H1 (cell line): ENCODE data around the gene COL28A1.

Source experiments
- FOSL1 ChIP-seq: IDR thresholded peaks from 2 replicates; pipeline ENCODE4 v1.6.1; 2011; ENCODE audit warnings: mild to moderate bottlenecking, low read depth, low read length, moderate library complexity; ENCODE audit not compliant: insufficient read depth
- HDAC6 ChIP-seq: IDR thresholded peaks from one replicate; pipeline ENCODE4 v1.7.1; 2012; ENCODE audit warnings: low read depth, mild to moderate bottlenecking, inconsistent platforms, low read length, moderate library complexity
- JUN ChIP-seq: IDR thresholded peaks from 2 replicates; pipeline ENCODE4 v1.6.1; 2011; ENCODE audit warnings: low read depth, mild to moderate bottlenecking, improper control_type of control experiment, low read length
- KDM1A ChIP-seq: fragments of 200-600, 300-600 bp; sonication (generic); IDR thresholded peaks from 2 replicates; pipeline ENCODE4 v1.7.1; 2016; ENCODE audit warnings: mild to moderate bottlenecking, low read length, borderline replicate concordance
- RAD21 ChIP-seq, 2 experiments: IDR thresholded peaks in 1 of 2; conservative IDR thresholded peaks in 1 of 2; 2 replicates each; pipeline ENCODE4 v1.6.1; 2011; ENCODE audit warnings: low read depth in 2 of 2, low read length in 2 of 2, improper control_type of control experiment in 1 of 2, inconsistent platforms in 1 of 2, mild to moderate bottlenecking in 1 of 2, moderate library complexity in 1 of 2
- SRF ChIP-seq: IDR thresholded peaks from 2 replicates; pipeline ENCODE4 v1.6.1; 2011; ENCODE audit warnings: mild to moderate bottlenecking, low read depth, low read length, moderate library complexity

GRCh38 chr7:7557252-7557651 lies 21.6 kb upstream of the COL28A1 start:
- TF ChIP-seq KDM1A (no peak), FOSL1 (no peak), HDAC6 (no peak), JUN (no peak), RAD21 (IDR thresholded peaks at IDR 0.05 in 1 of 2, conservative IDR thresholded peaks at IDR 0.05 in 1 of 2; ENCODE audit: low read depth in 2 of 2, low read length in 2 of 2) (no peak), SRF (no peak)
